Activated naive CD8-positive, alpha-beta T cell treated with anti-CD3 and anti-CD28 coated beads for 36 hours (primary cell): ENCODE measurements around the gene TSEN2. TPM values are rescaled to one million over a fixed set of nuclear protein-coding genes. Genes with fewer than 3 reads are reported as not detected.
"Not testable (repeated sequence)": the region's sequence is repeated elsewhere in the genome, so short reads cannot be mapped to it uniquely, and the experiment has no call there.

Source experiments
- DNase-seq: peaks from one replicate; pipeline ENCODE4 v3.0.0; 2021
- H3K27ac Mint-ChIP-seq: one replicate; pipeline ENCODE4 v1.8.0; 2022; ENCODE audit warnings: mild to moderate bottlenecking, moderate library complexity, mixed read lengths
- H3K27me3 Mint-ChIP-seq: one replicate; pipeline ENCODE4 v1.8.0; 2022; ENCODE audit warnings: mild to moderate bottlenecking, mixed read lengths
- H3K36me3 Mint-ChIP-seq: one replicate; pipeline ENCODE4 v1.8.0; 2021; ENCODE audit warnings: mild to moderate bottlenecking, mixed read lengths
- H3K4me1 Mint-ChIP-seq: one replicate; pipeline ENCODE4 v1.8.0; 2021; ENCODE audit warnings: mixed read lengths
- H3K4me3 Mint-ChIP-seq: one replicate; pipeline ENCODE4 v1.8.0; 2022; ENCODE audit warnings: mild to moderate bottlenecking, moderate library complexity, mixed read lengths
- H3K9me3 Mint-ChIP-seq: one replicate; pipeline ENCODE4 v1.8.0; 2022; ENCODE audit warnings: mixed read lengths
- total RNA-seq, 2 experiments: library from RNA; stranded (reverse); gene quantifications; one replicate each; pipeline ENCODE4 v1.2.3, GENCODE V29; 2021

TSEN2 gene
- total RNA-seq, 2 experiments from 2014 or later = 24.7 to 29.7 TPM

DNA sequence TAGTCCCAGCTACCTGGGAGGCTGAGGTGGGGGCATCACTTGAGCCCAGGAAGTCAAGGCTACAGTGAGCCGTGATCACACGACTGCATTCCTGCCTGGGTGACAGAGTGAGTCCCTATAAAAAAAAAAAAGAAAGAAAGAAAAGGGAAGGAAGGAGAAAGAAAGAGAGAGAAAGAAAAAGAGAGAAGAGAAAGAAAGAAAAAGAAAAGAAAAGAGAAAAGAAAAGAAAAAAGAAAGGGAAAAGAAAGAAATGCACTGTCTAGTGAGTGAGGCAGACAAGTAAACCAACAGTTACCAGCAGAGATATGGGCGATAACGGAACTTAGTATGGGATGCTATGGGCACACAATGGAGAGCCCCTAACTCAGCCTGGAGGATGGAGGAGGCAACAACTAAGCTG is 37.2 kb upstream of the TSEN2 start:
- DNase-seq = no peak
- Mint-ChIP-seq H3K36me3 (no peaks in the 10 kb centered on the region), H3K4me1 (no peaks in the 10 kb centered on the region), H3K27me3 (peaks cover 12% of the 10 kb centered on the region), H3K27ac (no peak overlapping the region), H3K4me3 (no peak overlapping the region), H3K9me3 (no peaks in the 10 kb centered on the region)

DNA sequence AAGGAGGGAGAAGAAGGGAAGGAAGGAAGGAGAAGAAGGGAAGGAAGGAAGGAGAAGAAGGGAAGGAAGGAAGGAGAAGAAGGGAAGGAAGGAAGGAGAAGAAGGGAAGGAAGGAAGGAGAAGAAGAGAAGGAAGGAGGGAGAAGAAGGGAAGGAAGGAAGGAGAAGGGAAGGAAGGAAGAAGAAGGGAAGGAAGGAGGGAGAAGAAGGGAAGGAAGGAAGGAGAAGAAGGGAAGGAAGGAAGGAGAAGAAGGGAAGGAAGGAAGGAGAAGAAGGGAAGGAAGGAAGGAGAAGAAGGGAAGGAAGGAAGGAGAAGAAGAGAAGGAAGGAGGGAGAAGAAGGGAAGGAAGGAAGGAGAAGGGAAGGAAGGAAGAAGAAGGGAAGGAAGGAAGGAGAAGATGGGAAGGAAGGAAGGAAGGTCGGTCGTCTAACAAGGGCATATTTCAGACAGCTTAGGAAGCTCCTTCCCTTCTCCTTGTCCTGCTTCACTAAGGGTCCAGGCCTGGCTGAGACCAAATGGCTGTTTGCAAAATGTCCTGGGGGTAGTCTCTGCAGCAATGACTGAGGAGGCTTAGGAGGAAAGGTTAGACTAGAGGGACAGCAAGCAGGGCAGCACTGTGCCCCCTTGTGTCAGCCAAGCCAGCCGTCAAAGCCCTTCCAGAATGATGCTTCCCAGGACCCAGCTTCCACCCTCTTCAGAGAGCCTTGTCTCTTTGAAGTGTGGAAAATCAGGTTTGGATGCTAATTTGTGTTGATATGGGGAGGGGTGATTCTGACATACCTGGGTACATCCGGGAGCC is 35.7 kb upstream of the TSEN2 start:
- not testable (repeated sequence) for H3K9me3 Mint-ChIP-seq, H3K36me3 Mint-ChIP-seq, H3K4me3 Mint-ChIP-seq, H3K4me1 Mint-ChIP-seq, H3K27me3 Mint-ChIP-seq, DNase-seq, H3K27ac Mint-ChIP-seq

- no peak overlapping the region for H3K27ac Mint-ChIP-seq
These were observed 34.2 kb upstream of the TSEN2 start for GRCh38 chr3:12449889-12450682.

GRCh38 chr3:12451481-12451880 is 32.8 kb upstream of the TSEN2 start:
- Mint-ChIP-seq H3K9me3 (no peaks in the 10 kb centered on the region), H3K27ac (no peak overlapping the region), H3K27me3 (peaks cover 3% of the 10 kb centered on the region), H3K4me1 (no peaks in the 10 kb centered on the region), H3K4me3 (no peak overlapping the region), H3K36me3 (no peaks in the 10 kb centered on the region)
- no peak for DNase-seq

More at GRCh38 chr3:12449889-12450682, 34.2 kb upstream of the TSEN2 start:
- Mint-ChIP-seq H3K4me3 (no peak overlapping the region), H3K9me3 (no peaks in the 10 kb centered on the region), H3K27me3 (peaks cover 3% of the 10 kb centered on the region), H3K4me1 (no peaks in the 10 kb centered on the region), H3K36me3 (no peaks in the 10 kb centered on the region)
- no peak for DNase-seq

DNA sequence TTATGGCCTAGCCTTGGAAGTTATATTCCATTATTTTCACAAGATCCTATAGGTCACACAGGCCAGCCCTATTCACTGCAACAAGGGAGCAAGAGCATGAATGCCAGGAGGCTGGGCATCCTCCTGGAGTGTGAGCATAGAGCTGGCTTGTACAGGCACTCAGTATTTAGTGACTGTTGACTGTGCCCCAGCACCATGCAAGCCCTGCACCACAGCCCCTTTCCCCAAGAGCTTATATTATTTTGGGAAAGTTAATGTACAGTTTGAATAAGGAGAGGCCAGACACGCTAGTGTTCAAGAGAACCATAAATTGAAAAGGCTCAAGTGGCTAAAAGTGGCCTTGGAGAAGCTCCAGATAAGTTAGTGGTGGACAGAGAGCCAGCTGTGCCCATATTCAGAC is 32.3 kb upstream of the TSEN2 start:
- Mint-ChIP-seq H3K9me3 (no peaks in the 10 kb centered on the region), H3K27ac (no peak overlapping the region), H3K27me3 (peaks cover 3% of the 10 kb centered on the region), H3K4me1 (no peaks in the 10 kb centered on the region), H3K36me3 (no peaks in the 10 kb centered on the region), H3K4me3 (no peak overlapping the region)
- no peak for DNase-seq

DNA sequence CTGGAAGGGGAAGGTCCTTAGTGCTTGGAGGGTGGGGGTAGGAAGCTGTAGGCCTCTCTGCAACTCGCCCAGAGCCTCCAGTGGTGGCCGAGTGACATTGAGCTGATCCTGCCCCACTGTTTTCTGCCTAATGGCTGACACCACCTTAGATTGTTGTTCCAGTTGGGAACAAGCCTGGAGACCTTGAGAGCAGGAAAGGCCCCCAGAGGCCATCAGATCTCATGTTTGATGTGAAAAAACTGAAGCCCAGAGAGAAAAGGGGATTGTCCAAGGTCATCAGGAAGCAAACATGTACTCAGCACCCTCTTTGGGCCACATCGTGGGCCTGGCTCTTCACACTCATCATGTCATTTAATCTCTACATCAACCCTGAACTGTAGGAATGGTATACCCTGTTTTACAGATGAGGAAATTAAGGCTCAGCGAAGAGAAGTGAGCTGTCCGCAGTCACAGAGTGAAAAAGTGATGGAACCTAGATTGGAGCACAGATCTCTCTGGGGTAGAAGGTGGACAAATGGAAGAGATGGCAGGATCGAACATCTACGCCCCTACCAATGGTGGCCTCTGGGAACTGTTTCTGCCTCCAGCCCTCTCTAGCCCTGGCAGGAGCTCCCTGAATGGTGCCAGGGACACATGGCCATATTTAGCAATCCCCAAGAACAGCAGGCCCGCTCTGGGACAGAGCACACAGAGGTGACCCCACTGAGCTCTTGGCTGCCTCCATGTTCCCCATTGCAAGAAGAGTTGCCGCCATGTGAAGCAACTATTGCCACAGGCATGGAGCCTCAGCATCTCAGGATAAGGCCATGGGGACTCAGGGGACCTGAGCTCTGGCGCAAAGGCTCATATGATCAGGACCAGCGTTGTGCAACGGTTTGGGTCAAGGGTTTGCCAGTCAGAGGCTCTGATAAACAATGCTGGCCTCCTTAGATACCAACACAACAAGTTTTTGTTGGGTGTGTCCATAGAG is 31.6 kb upstream of the TSEN2 start:
- Mint-ChIP-seq H3K4me3 (no peak overlapping the region), H3K27ac (no peak overlapping the region), H3K4me1 (no peaks in the 10 kb centered on the region), H3K36me3 (no peaks in the 10 kb centered on the region), H3K27me3 (no peaks in the 10 kb centered on the region), H3K9me3 (no peaks in the 10 kb centered on the region)
- DNase-seq = no peak

DNA sequence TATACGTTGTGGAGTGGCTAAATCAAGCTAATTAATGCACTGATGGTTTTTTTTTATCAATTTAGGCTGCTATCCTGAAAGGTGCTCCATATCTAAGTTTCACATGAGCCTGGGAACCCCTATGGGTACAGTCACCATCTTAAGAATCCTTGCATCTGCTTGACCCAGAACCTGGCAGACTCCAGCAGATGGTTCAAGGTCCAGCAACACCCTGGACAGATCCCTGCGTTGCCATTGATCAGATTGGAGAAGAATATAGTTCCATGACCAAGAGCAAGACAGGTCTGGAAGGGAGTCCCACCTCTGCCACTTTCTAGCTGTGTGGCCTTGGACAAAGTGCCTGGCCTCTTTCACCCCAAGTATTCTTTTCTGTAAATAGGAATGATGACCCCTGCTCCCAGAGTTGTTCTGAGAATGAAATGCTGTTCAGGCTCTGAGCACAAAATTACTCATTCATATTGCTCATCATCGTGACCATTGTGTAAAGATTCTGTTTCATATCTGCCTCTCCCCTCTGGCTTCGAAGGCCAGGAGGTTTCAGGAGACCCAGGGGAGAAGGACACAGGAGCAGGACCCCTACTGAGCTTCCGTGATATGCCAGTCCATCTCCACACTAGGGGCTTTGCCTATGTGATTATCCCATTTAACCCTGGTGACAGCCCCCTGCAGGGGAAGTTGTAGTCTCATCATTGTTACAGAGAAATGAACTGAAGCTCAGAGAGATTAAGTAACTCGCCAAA is 30.0 kb upstream of the TSEN2 start:
- no peaks in the 10 kb centered on the region for H3K9me3 Mint-ChIP-seq
- H3K36me3 Mint-ChIP-seq = no peaks in the 10 kb centered on the region
- H3K27me3 Mint-ChIP-seq = no peaks in the 10 kb centered on the region
- no peak overlapping the region for H3K27ac Mint-ChIP-seq
- no peak overlapping the region for H3K4me3 Mint-ChIP-seq
- H3K4me1 Mint-ChIP-seq = no peaks in the 10 kb centered on the region
- DNase-seq = no peak

DNA sequence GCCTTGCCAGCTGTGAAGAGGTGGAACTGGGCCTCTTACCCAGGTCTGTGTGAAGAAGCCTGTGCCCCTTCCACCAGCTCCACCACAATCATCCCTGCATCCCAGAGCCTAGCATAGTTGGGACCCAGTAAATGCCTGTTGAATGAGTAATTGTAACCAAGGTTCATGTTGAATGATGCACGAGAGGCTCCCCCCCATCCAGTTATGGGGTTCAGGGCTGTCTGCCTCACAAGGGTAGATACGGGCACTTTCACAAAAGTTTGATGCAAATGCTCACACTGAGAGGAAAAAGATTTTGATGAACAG is 29.5 kb upstream of the TSEN2 start:
- Mint-ChIP-seq H3K27ac (no peak overlapping the region), H3K4me3 (no peak overlapping the region), H3K27me3 (no peaks in the 10 kb centered on the region), H3K9me3 (no peaks in the 10 kb centered on the region), H3K4me1 (no peaks in the 10 kb centered on the region), H3K36me3 (no peaks in the 10 kb centered on the region)
- DNase-seq = no peak

DNA sequence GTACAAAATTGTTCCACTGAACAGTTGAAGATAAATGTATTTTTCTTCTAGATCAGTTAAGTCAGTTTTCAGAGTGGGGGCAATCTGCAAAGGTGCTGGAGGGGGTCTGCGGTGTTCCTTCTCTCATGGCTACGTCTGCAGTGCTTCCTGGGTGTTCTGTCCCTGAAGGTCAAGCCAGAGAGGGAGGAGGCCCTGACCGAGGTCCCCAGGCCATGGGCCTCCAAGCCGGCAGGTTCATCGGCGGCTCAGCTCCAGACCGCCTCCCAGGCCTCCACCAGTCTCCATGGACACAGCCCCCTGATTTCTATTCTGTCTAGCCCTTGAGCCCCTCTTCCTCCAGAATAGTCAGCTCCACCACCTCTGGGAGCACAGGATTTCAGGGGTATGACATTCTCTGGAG is 28.5 kb upstream of the TSEN2 start:
- H3K4me3 Mint-ChIP-seq = no peak overlapping the region
- peaks cover under 1% of the 10 kb centered on the region for H3K4me1 Mint-ChIP-seq
- H3K9me3 Mint-ChIP-seq = no peaks in the 10 kb centered on the region
- no peak for DNase-seq
- H3K27ac Mint-ChIP-seq = no peak overlapping the region
- no peaks in the 10 kb centered on the region for H3K27me3 Mint-ChIP-seq
- no peaks in the 10 kb centered on the region for H3K36me3 Mint-ChIP-seq

DNA sequence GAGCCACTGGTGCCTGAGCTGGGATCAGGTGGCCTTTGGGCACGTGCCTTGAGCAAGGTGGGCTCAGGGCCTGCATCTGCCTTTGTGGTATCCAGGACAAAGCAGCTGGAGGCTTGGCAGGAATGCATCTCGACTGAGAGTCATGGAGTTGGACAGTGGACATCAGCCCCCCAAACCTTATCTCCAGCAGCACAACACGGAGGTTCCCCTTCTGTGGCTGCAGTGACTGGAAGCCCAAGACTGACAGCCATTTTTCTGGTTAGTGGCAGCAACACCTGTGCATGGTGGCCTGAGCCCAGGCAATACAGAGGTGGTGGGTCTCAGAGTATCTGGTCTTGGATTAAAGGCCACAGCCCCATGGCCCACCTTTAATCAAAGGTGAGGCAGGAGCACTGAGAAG is 27.8 kb upstream of the TSEN2 start:
- H3K27me3 Mint-ChIP-seq = no peaks in the 10 kb centered on the region
- H3K4me1 Mint-ChIP-seq = peaks cover 6% of the 10 kb centered on the region

DNA sequence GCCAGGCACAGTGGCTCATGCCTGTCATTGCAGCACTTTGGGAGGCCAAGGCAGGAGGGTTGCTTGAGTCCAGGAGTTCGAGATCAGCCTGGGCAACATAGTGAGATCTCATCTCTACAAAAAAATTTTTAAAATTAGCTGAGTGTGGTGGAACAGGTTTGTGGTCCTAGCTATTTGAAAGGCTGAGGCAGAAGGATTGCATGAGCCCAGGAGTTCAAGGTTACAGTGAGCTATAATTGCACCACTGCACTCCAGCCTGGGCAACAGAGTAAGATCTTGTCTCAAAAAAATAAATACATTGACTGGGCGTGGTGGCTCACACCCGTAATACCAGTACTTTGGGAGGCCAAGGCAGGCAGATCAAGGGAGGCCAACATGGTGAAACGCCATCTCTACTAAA is 26.9 kb upstream of the TSEN2 start:
- H3K36me3 Mint-ChIP-seq, H3K4me1 Mint-ChIP-seq, H3K4me3 Mint-ChIP-seq, H3K27me3 Mint-ChIP-seq, H3K9me3 Mint-ChIP-seq, H3K27ac Mint-ChIP-seq, DNase-seq: not testable (repeated sequence)

More for the DNA sequence above, 27.8 kb upstream of the TSEN2 start:
- no peak overlapping the region for H3K4me3 Mint-ChIP-seq
- no peaks in the 10 kb centered on the region for H3K36me3 Mint-ChIP-seq
- H3K27ac Mint-ChIP-seq = no peak overlapping the region
- H3K9me3 Mint-ChIP-seq = no peaks in the 10 kb centered on the region
- DNase-seq = no peak

GRCh38 chr3:12458901-12459300 is 25.4 kb upstream of the TSEN2 start:
- H3K9me3 Mint-ChIP-seq = no peaks in the 10 kb centered on the region
- no peaks in the 10 kb centered on the region for H3K27me3 Mint-ChIP-seq
- peaks cover 14% of the 10 kb centered on the region for H3K4me1 Mint-ChIP-seq
- no peak overlapping the region for H3K4me3 Mint-ChIP-seq
- H3K36me3 Mint-ChIP-seq = no peaks in the 10 kb centered on the region
- no peak overlapping the region for H3K27ac Mint-ChIP-seq
- DNase-seq = no peak

DNA sequence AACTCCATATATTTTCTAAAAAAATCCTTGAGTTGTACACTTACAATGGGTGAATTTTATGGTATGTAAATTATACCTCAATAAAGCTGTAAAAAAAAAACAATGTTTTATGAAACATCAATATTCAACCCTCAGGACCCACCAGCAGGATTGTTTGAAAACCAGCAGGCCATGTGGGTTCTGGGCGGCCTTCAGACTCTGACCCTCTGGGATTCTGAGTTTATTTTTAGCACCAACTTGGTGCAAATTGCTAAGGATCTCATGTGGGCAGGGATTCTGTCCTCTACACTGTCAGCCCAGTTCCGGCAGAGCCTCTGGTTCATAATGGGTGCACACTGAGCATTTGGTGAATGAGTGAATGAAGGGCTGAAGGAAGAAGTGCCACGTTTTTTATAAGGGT is 24.2 kb upstream of the TSEN2 start:
- no peak for DNase-seq
- Mint-ChIP-seq H3K36me3 (no peaks in the 10 kb centered on the region), H3K27ac (no peak overlapping the region), H3K27me3 (no peaks in the 10 kb centered on the region), H3K4me3 (no peak overlapping the region), H3K4me1 (peaks cover 14% of the 10 kb centered on the region), H3K9me3 (no peaks in the 10 kb centered on the region)

DNA sequence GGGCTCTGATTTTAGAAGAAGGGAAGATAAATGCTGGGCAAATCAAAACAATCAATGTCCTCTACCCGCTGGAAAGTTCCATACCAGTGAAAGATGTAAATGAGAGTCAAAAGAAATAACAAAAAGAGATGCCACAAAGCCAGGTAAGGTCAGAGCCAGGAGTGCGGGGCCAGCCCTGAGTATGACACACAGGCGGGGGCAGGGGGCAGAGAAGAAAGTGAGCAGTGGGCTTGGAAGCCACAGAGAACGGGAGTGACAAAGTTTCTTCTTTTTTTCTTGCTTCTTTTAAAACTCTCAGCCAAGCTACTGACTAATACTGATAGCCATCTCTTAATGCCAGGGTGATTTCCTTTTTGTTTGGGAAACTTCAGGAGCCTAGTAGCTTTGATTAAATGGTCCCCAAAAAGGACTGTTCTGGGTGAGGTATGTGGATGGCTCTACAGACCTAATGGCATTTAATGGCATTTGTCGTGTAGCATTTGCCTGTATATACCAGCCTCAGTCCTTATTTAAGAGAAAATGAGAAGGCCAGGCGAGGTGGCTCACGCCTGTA is 23.1 kb upstream of the TSEN2 start:
- DNase-seq = peak; percentile 36
- no peak overlapping the region for H3K27ac Mint-ChIP-seq
- H3K4me3 Mint-ChIP-seq = no peak overlapping the region
- no peaks in the 10 kb centered on the region for H3K36me3 Mint-ChIP-seq
- no peaks in the 10 kb centered on the region for H3K9me3 Mint-ChIP-seq
- peaks cover 14% of the 10 kb centered on the region for H3K4me1 Mint-ChIP-seq
- H3K27me3 Mint-ChIP-seq = no peaks in the 10 kb centered on the region
